Measurements from ENCODE around the gene CDK18.

The CDK18 gene

GRCh38 chr1:205506409-205507200, 2.1 kb downstream of the CDK18 start:
- DNase-seq: no peak

- DNase-seq: no peak
These were observed 3.8 kb downstream of the CDK18 start for GRCh38 chr1:205508227-205508714.

- DNase-seq: no peak
These were observed 6.0 kb downstream of the CDK18 start for GRCh38 chr1:205510308-205510950.

- no peak for DNase-seq
These were observed 6.5 kb downstream of the CDK18 start for GRCh38 chr1:205510951-205511330.

- no peak for DNase-seq
These were observed 7.9 kb downstream of the CDK18 start for GRCh38 chr1:205512059-205513045.

- DNase-seq: no peak
These were observed 9.3 kb downstream of the CDK18 start for GRCh38 chr1:205513774-205514173.

GRCh38 chr1:205514211-205515142, 10.0 kb downstream of the CDK18 start:
- no peak for DNase-seq

- no peak for DNase-seq
These were observed 11.3 kb downstream of the CDK18 start for GRCh38 chr1:205515781-205516253.

- DNase-seq: no peak
These were observed 11.9 kb downstream of the CDK18 start for GRCh38 chr1:205516362-205516761.

GRCh38 chr1:205517288-205517687, 12.8 kb downstream of the CDK18 start:
- DNase-seq: no peak

- no peak for DNase-seq
These were observed 13.3 kb downstream of the CDK18 start for GRCh38 chr1:205517763-205518162.

GRCh38 chr1:205518661-205519540, 14.4 kb downstream of the CDK18 start:
- no peak for DNase-seq

- DNase-seq: no peak
These were observed 15.2 kb downstream of the CDK18 start for GRCh38 chr1:205519541-205520131.

- DNase-seq: no peak
These were observed 16.2 kb downstream of the CDK18 start for GRCh38 chr1:205520709-205521108.

- DNase-seq: no peak
These were observed 17.2 kb downstream of the CDK18 start for GRCh38 chr1:205521686-205522085.

GRCh38 chr1:205522692-205523091, 18.2 kb downstream of the CDK18 start:
- no peak for DNase-seq

- DNase-seq: no peak
These were observed 18.9 kb downstream of the CDK18 start for GRCh38 chr1:205523261-205523890.

- DNase-seq: peak; percentile 67 to 77
These were observed 19.7 kb downstream of the CDK18 start for GRCh38 chr1:205523891-205524793.

GRCh38 chr1:205524794-205525101, 20.3 kb downstream of the CDK18 start:
- DNase-seq: no peak
